ENCODE measurements around the gene DPM1. TPM values are rescaled to one million over a fixed set of nuclear protein-coding genes. Genes with fewer than 3 reads are reported as not detected.

The DPM1 gene
- total RNA-seq, 1 experiment from 2014 or later = 65.5 TPM

DNA sequence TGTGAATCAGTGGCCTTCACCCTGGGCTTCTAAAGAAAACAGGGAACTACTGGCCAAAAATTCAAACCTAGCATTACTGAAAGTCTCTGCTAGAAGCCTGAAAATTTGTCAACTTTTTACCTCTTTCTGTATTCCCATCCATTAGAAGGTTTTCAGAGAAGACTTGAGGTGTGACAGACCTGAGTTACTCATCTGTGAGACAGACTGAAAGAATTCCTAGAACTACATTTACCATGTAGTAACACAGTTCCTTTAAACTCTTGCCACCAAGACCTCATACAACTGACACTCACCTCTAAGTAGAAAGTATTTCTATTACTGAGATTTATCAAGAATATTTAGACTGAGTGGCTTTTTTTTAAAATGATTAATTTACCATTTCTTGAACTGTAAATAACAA lies 4.5 kb downstream of the DPM1 start:
- no peak overlapping the region for H2AFZ ChIP-seq (ENCODE audit: low read depth, low read length, poor library complexity, severe bottlenecking)
- no peak overlapping the region for H3K27ac ChIP-seq (ENCODE audit: low read depth, low read length)
- no TSS peak for BruUV-seq (replicated peaks)
- no peaks in the 10 kb centered on the region for H3K27me3 ChIP-seq (ENCODE audit: insufficient read depth, low read length)
- no peak for TF ChIP-seq ZFX (IDR thresholded peaks at IDR 0.05)
- no peak for TF ChIP-seq YY1 (IDR thresholded peaks at IDR 0.05; ENCODE audit: extremely low read depth, insufficient replicate concordance, low read depth, low read length)
- TF ChIP-seq, protein P1, sequence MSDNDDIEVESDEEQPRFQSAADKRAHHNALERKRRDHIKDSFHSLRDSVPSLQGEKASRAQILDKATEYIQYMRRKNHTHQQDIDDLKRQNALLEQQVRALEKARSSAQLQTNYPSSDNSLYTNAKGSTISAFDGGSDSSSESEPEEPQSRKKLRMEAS (IDR thresholded peaks at IDR 0.05) = no peak
- TF ChIP-seq ZNF274 (IDR thresholded peaks at IDR 0.05; ENCODE audit: low read depth, low read length) = no peak
- no peak for TF ChIP-seq SIN3A (IDR thresholded peaks at IDR 0.05; ENCODE audit: low read depth)
- no peak for TF ChIP-seq POLR2AphosphoS5 (IDR thresholded peaks at IDR 0.05; ENCODE audit: low read depth, low read length)
- TF ChIP-seq EZH2phosphoT487 (IDR thresholded peaks at IDR 0.05; ENCODE audit: borderline replicate concordance) = no peak
- TF ChIP-seq JUND (IDR thresholded peaks at IDR 0.05) = no peak
- no peak for TF ChIP-seq EGR1 (IDR thresholded peaks at IDR 0.05; ENCODE audit: low read depth)
- TF ChIP-seq RAD21 (IDR thresholded peaks at IDR 0.05; ENCODE audit: low read depth) = no peak
- H3K9me2 ChIP-seq (ENCODE audit: insufficient read depth) = no peaks in the 10 kb centered on the region
- peaks cover 98% of the 10 kb centered on the region for H3K79me2 ChIP-seq (ENCODE audit: insufficient read depth, low read length)
- DNase-seq (ENCODE audit: low read depth, low spot score) (no peak), ATAC-seq (no peak)
- no peak overlapping the region for H3K4me2 ChIP-seq (ENCODE audit: low read length)
- peaks cover 27 to 49% of the 10 kb centered on the region in 2 experiments; a peak in 3 of 4 replicates for H3K36me3 ChIP-seq (ENCODE audit: control insufficient read depth in 1 of 2, insufficient read depth in 2 of 2, low read length in 2 of 2)
- H3K4me3 ChIP-seq (replicated peaks in 1 of 2; ENCODE audit: low read depth in 1 of 2, low read length in 2 of 2) = no peak overlapping the region
- RAD21 ChIA-PET (ENCODE audit: low non-redundant PET in 1 of 2, low total read pairs in 2 of 2, uncharacterized antibody in 2 of 2, unreplicated experiment in 2 of 2) = no interaction called here
- no peak overlapping the region for H3K9ac ChIP-seq (ENCODE audit: low read length)
- peaks cover 9 to 22% of the 10 kb centered on the region in 2 experiments for H3K4me1 ChIP-seq (ENCODE audit: control insufficient read depth in 1 of 2, insufficient read depth in 2 of 2, low read length in 2 of 2)
- intact Hi-C loops (cut with micrococcal nuclease) = no loop called here
- H3K9me3 ChIP-seq (ENCODE audit: control insufficient read depth in 1 of 2, insufficient read depth in 1 of 2, low read depth in 1 of 2, low read length in 2 of 2) = no peaks in the 10 kb centered on the region
- CTCF ChIA-PET = no interaction called here
- POLR2A ChIA-PET = no interaction called here
- H4K20me1 ChIP-seq (ENCODE audit: insufficient read depth) = peaks cover 30% of the 10 kb centered on the region; the same call in 1 of the 2 replicates

- H3K9ac ChIP-seq (ENCODE audit: low read length) = no peak overlapping the region
- no peak overlapping the region for H3K27ac ChIP-seq (ENCODE audit: low read depth, low read length)
- no peaks in the 10 kb centered on the region for H3K27me3 ChIP-seq (ENCODE audit: insufficient read depth, low read length)
- no peak overlapping the region for H3K4me2 ChIP-seq (ENCODE audit: low read length)
- peaks cover 100% of the 10 kb centered on the region for H3K79me2 ChIP-seq (ENCODE audit: insufficient read depth, low read length)
- ChIA-PET RAD21 (ENCODE audit: low non-redundant PET in 1 of 2, low total read pairs in 2 of 2, uncharacterized antibody in 2 of 2, unreplicated experiment in 2 of 2) (no interaction called here), POLR2A (no interaction called here), CTCF (no interaction called here)
- ATAC-seq = no peak
- no peak overlapping the region for H2AFZ ChIP-seq (ENCODE audit: low read depth, low read length, poor library complexity, severe bottlenecking)
- no peak overlapping the region for H3K4me3 ChIP-seq (replicated peaks in 1 of 2; ENCODE audit: low read depth in 1 of 2, low read length in 2 of 2)
- no peak for DNase-seq (ENCODE audit: low read depth, low spot score)
- H3K9me3 ChIP-seq (ENCODE audit: control insufficient read depth in 1 of 2, insufficient read depth in 1 of 2, low read depth in 1 of 2, low read length in 2 of 2) = no peaks in the 10 kb centered on the region
- intact Hi-C loops (cut with micrococcal nuclease) = no loop called here
- peaks cover 30% of the 10 kb centered on the region; the same call in 1 of the 2 replicates for H4K20me1 ChIP-seq (ENCODE audit: insufficient read depth)
- peaks cover 31 to 55% of the 10 kb centered on the region in 2 experiments; a peak in 3 of 4 replicates for H3K36me3 ChIP-seq (ENCODE audit: control insufficient read depth in 1 of 2, insufficient read depth in 2 of 2, low read length in 2 of 2)
- H3K9me2 ChIP-seq (ENCODE audit: insufficient read depth) = no peaks in the 10 kb centered on the region
- peaks cover 9 to 22% of the 10 kb centered on the region in 2 experiments for H3K4me1 ChIP-seq (ENCODE audit: control insufficient read depth in 1 of 2, insufficient read depth in 2 of 2, low read length in 2 of 2)
- no TSS peak for BruUV-seq (replicated peaks)
- no peak for TF ChIP-seq SP1 (IDR thresholded peaks at IDR 0.05; ENCODE audit: low read depth)
- TF ChIP-seq REST (IDR thresholded peaks at IDR 0.05; ENCODE audit: low read depth) = no peak
- TF ChIP-seq EGR1 (IDR thresholded peaks at IDR 0.05; ENCODE audit: low read depth) = no peak
- no peak for TF ChIP-seq POLR2AphosphoS5 (IDR thresholded peaks at IDR 0.05; ENCODE audit: low read depth, low read length)
- TF ChIP-seq RAD21 (IDR thresholded peaks at IDR 0.05; ENCODE audit: low read depth) = no peak
- no peak for TF ChIP-seq CBX3 (IDR thresholded peaks at IDR 0.05; ENCODE audit: low read depth)
- TF ChIP-seq EZH2 (IDR thresholded peaks at IDR 0.05) = no peak
- TF ChIP-seq ZBTB33 (IDR thresholded peaks at IDR 0.05; ENCODE audit: extremely low read depth, insufficient replicate concordance, low read length) = no peak
- no peak for TF ChIP-seq ATF3 (IDR thresholded peaks at IDR 0.05)
- TF ChIP-seq FOSL1 (IDR thresholded peaks at IDR 0.05; ENCODE audit: low read depth) = no peak
These were observed 5.1 kb downstream of the DPM1 start for GRCh38 chr20:50953196-50953595.

All from HCT116 (cell line).